Mesendoderm (in vitro differentiated cells): Measurements from ENCODE around the gene FA2H.

Source experiments
- DNase-seq: peaks from one replicate; pipeline ENCODE4 v3.0.0; 2013
- H2AK5ac ChIP-seq: 2 replicates; pipeline ENCODE4 v1.6.1; 2013; ENCODE audit warnings: low read length, inconsistent platforms
- H2BK120ac ChIP-seq: 2 replicates; pipeline ENCODE4 v1.6.1; 2013; ENCODE audit warnings: low read depth, mild to moderate bottlenecking, low read length, moderate library complexity, mixed read lengths
- H2BK15ac ChIP-seq: replicated peaks from 2 replicates; pipeline ENCODE4 v1.6.1; 2013; ENCODE audit warnings: low read depth, mild to moderate bottlenecking, moderate library complexity
- H2BK5ac ChIP-seq: 2 replicates; pipeline ENCODE4 v1.6.1; 2013; ENCODE audit warnings: low read length, inconsistent platforms
- H3K18ac ChIP-seq: 2 replicates; pipeline ENCODE4 v1.6.1; 2013; ENCODE audit warnings: mild to moderate bottlenecking, low read length, mixed read lengths
- H3K23ac ChIP-seq: one replicate; pipeline ENCODE4 v1.6.1; 2013; ENCODE audit warnings: low read length
- H3K27ac ChIP-seq: 2 replicates; pipeline ENCODE4 v1.5.1; 2013; ENCODE audit warnings: low read depth, mild to moderate bottlenecking, inconsistent platforms, low read length, moderate library complexity
- H3K27me3 ChIP-seq: 2 replicates; pipeline ENCODE4 v1.6.1; 2013; ENCODE audit warnings: low read length, control low read depth, mild to moderate bottlenecking, inconsistent platforms; ENCODE audit not compliant: insufficient read depth, poor library complexity
- H3K36me3 ChIP-seq: 2 replicates; pipeline ENCODE4 v1.6.1; 2013; ENCODE audit warnings: low read length, inconsistent platforms; ENCODE audit not compliant: control insufficient read depth, insufficient read depth
- H3K4ac ChIP-seq: one replicate; pipeline ENCODE4 v1.6.1; 2013; ENCODE audit warnings: low read depth, mild to moderate bottlenecking, low read length, moderate library complexity
- H3K4me1 ChIP-seq: 2 replicates; pipeline ENCODE4 v1.6.1; 2013; ENCODE audit warnings: low read depth, low read length, inconsistent platforms; ENCODE audit not compliant: control insufficient read depth
- H3K4me2 ChIP-seq: 2 replicates; pipeline ENCODE4 v1.6.1; 2013; ENCODE audit warnings: low read length
- H3K4me3 ChIP-seq: 2 replicates; pipeline ENCODE4 v1.5.1; 2013; ENCODE audit warnings: mild to moderate bottlenecking, low read length
- H3K56ac ChIP-seq: one replicate; pipeline ENCODE4 v1.6.1; 2013; ENCODE audit warnings: low read length
- H3K79me1 ChIP-seq: 2 replicates; pipeline ENCODE4 v1.6.1; 2013; ENCODE audit warnings: low read length, inconsistent platforms
- H3K79me2 ChIP-seq: 2 replicates; pipeline ENCODE4 v1.6.1; 2013; ENCODE audit warnings: mild to moderate bottlenecking, low read length; ENCODE audit not compliant: control insufficient read depth, insufficient read depth
- H3K9ac ChIP-seq: 2 replicates; pipeline ENCODE4 v1.6.1; 2013; ENCODE audit warnings: low read length, inconsistent platforms
- H4K5ac ChIP-seq: one replicate; pipeline ENCODE4 v1.6.1; 2013; ENCODE audit warnings: low read length
- H4K8ac ChIP-seq: one replicate; pipeline ENCODE4 v1.6.1; 2013; ENCODE audit warnings: low read depth, mild to moderate bottlenecking, control low read depth, low read length, moderate library complexity
- WGBS: extraction: QIAGEN DNeasy Blood & Tissue Kit; methylation state at CpG from one replicate; pipeline ENCODE4 v1.1.7; 2013; ENCODE audit warnings: low lambda C conversion rate, missing lambda C conversion rate; ENCODE audit not compliant: insufficient coverage; ENCODE audit errors: extremely low coverage; 5-methylcytosine and 5-hydroxymethylcytosine counted together

Gene FA2H

DNA sequence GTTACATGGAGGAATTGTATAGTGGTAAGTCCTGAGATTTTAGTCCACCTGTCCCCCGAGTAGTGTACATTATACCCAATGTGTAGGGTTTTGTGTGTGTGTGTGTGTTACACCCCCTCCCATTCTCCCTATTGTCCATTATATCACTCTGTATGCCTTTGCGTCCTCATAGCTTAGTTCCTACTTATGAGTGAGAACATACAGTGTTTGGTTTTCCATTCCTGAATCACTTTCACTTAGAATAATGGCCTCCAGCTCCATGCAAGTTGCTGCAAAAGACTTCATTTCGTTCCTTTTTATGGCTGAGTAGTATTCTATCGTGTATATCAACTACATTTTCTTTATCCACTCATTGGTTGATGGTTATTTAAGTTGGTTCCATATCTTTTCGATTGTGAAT is 635 bp upstream of the FA2H start:
- no CpG with 5 or more reads among the region's 5 CpGs for WGBS
- Histone ChIP-seq H3K23ac (no peak overlapping the region), H3K9ac (no peak overlapping the region), H3K56ac (no peak overlapping the region), H3K27ac (no peak overlapping the region), H3K4me3 (no peak overlapping the region), H3K79me2 (no peaks in the 10 kb centered on the region), H3K27me3 (peaks cover 14% of the 10 kb centered on the region), H4K5ac (no peak overlapping the region), H3K79me1 (no peaks in the 10 kb centered on the region), H2BK15ac (no peak overlapping the region), H3K18ac (no peak overlapping the region), H3K36me3 (no peaks in the 10 kb centered on the region), H3K4me1 (no peaks in the 10 kb centered on the region), H3K4me2 (no peak overlapping the region), H2BK5ac (no peak overlapping the region), H2AK5ac (no peak overlapping the region), H2BK120ac (no peak overlapping the region), H3K4ac (no peak overlapping the region), H4K8ac (no peak overlapping the region)
- DNase-seq: no peak

DNA sequence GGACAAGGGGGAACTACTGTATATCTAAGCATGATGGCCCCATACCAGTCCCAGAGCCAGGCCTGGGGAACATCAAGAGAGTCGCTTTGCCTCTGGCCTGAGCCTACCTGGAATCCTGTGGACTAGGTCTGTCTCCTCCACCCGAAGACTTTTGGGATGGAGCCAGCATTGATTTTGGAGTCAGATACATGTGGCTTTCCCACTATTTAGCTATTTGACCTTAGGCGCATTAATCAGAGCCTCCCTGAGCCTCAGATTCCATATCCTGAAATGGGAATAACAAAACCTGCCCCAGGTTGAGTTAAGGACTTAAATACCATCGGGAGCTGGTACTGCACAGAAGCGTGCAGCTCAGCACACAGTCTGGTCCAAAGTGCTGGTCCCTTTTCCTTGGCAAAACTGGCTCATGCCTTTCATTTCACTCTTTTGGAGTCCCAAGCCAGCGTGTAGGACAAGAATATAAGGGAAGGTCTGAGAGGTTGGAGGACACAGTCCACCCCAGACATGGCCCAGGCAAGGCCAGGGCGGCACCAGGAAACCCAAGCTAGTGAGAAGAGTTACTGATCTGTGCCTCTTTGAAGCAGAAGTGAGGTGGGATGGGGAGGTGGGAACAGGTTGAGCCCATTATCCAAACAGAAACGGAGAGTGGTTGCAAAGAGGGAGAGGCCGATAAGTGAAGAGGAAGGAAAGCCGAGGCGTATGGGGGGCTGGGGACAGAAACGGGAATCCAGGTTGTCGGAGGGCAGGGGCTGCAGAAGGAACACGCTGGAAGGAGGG is 986 bp downstream of the FA2H start:
- Histone ChIP-seq H3K79me1 (no peaks in the 10 kb centered on the region), H3K36me3 (no peaks in the 10 kb centered on the region), H2BK120ac (no peak overlapping the region), H3K23ac (no peak overlapping the region), H3K4me1 (no peaks in the 10 kb centered on the region), H2AK5ac (no peak overlapping the region), H2BK5ac (no peak overlapping the region), H4K8ac (no peak overlapping the region), H3K27ac (no peak overlapping the region), H3K4me3 (no peak overlapping the region), H3K27me3 (peaks cover 14% of the 10 kb centered on the region), H3K56ac (peak overlapping the region; percentile 56), H3K9ac (no peak overlapping the region), H3K4me2 (peak overlapping the region; percentile 57), H3K4ac (no peak overlapping the region), H4K5ac (no peak overlapping the region), H2BK15ac (no peak overlapping the region), H3K18ac (no peak overlapping the region), H3K79me2 (no peaks in the 10 kb centered on the region)
- no peak for DNase-seq
- no CpG with 5 or more reads among the region's 14 CpGs for WGBS

DNA sequence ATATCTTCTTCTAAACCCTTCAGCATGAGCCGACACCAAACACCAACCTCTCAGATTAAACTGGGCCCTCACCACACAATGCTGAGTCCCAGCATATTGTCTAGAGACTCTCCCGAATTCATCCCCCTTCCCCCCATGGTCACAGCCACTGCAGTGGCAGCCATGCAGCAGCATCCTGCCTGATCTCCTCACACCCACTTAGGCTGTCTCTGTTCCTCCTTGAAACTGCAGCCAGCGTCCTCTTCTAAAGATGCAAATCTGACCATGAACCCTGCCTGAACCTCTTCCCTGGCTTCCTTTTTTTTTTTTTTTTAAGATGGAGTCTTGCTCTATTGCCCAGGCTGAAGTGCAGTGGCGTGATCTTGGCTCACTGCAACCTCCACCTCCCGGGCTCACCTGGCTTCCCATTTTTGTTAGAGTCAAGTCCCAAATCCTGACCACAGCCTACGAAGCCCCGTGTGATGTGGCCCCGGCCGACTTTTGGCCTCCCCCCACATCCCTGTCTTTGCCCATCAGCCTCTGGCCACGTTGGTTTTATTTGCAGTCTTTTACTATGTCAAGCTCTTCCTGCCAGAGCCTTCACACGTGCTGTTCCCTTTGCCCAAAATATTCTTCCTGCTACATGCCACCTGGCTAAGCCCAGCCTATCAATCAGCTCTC is 2.8 kb downstream of the FA2H start:
- H2BK5ac ChIP-seq: no peak overlapping the region
- H3K79me1 ChIP-seq: no peaks in the 10 kb centered on the region
- H3K9ac ChIP-seq: no peak overlapping the region
- no peak overlapping the region for H4K8ac ChIP-seq
- no peak overlapping the region for H3K4ac ChIP-seq
- no CpG with 5 or more reads among the region's 11 CpGs for WGBS
- H3K27ac ChIP-seq: no peak overlapping the region
- no peak overlapping the region for H2BK120ac ChIP-seq
- no peak overlapping the region for H3K18ac ChIP-seq
- no peak for DNase-seq
- H3K36me3 ChIP-seq: no peaks in the 10 kb centered on the region
- H3K56ac ChIP-seq: no peak overlapping the region
- H3K27me3 ChIP-seq: peaks cover 14% of the 10 kb centered on the region
- no peak overlapping the region for H4K5ac ChIP-seq
- H3K4me2 ChIP-seq: no peak overlapping the region
- H2AK5ac ChIP-seq: no peak overlapping the region
- H3K23ac ChIP-seq: no peak overlapping the region
- no peaks in the 10 kb centered on the region for H3K79me2 ChIP-seq
- H3K4me1 ChIP-seq: no peaks in the 10 kb centered on the region
- no peak overlapping the region for H3K4me3 ChIP-seq
- H2BK15ac ChIP-seq: no peak overlapping the region

DNA sequence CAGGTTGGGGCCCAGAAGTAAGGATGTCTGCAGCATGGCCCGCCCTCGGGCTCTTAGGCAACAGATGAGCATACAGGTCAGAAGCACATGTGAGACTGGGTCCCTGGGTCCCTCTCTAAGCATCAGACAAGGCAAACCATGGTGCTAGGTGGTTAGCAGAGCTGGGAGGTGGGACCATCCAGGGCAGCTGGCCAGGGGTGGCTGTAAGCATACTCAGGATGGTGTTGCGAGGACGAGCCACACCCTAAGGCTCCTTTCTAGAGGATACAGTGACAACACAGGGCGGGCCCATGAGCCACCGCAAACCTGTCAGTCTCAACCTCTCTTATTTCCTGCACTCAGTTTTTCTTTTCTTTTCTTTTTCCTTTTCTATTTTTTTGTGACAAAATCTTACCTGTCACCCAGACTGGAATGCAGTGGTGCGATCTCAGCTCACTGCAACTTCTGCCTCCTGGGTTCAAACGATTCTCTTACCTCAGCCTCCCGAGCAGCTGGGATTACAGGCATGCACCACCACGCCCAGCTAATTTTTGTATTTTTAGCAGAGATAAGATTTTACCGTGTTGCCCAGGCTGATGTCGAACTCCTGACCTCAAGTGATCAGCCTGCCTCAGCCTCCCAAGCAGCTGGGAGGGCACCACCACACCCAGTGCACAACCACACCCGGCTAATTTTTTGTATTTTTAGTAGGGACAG is 3.6 kb downstream of the FA2H start:
- H4K8ac ChIP-seq: no peak overlapping the region
- no peak overlapping the region for H3K4me2 ChIP-seq
- no peak overlapping the region for H2BK15ac ChIP-seq
- no peak overlapping the region for H2BK5ac ChIP-seq
- H4K5ac ChIP-seq: no peak overlapping the region
- no peaks in the 10 kb centered on the region for H3K79me2 ChIP-seq
- peak overlapping the region; percentile 45 for H3K23ac ChIP-seq
- H3K4me1 ChIP-seq: no peaks in the 10 kb centered on the region
- no peak for DNase-seq
- H3K36me3 ChIP-seq: no peaks in the 10 kb centered on the region
- peaks cover 14% of the 10 kb centered on the region for H3K27me3 ChIP-seq
- H3K4ac ChIP-seq: no peak overlapping the region
- H2AK5ac ChIP-seq: no peak overlapping the region
- no CpG with 5 or more reads among the region's 13 CpGs for WGBS
- no peak overlapping the region for H2BK120ac ChIP-seq
- H3K4me3 ChIP-seq: no peak overlapping the region
- no peak overlapping the region for H3K18ac ChIP-seq
- no peak overlapping the region for H3K27ac ChIP-seq
- no peaks in the 10 kb centered on the region for H3K79me1 ChIP-seq
- H3K56ac ChIP-seq: no peak overlapping the region
- H3K9ac ChIP-seq: no peak overlapping the region

DNA sequence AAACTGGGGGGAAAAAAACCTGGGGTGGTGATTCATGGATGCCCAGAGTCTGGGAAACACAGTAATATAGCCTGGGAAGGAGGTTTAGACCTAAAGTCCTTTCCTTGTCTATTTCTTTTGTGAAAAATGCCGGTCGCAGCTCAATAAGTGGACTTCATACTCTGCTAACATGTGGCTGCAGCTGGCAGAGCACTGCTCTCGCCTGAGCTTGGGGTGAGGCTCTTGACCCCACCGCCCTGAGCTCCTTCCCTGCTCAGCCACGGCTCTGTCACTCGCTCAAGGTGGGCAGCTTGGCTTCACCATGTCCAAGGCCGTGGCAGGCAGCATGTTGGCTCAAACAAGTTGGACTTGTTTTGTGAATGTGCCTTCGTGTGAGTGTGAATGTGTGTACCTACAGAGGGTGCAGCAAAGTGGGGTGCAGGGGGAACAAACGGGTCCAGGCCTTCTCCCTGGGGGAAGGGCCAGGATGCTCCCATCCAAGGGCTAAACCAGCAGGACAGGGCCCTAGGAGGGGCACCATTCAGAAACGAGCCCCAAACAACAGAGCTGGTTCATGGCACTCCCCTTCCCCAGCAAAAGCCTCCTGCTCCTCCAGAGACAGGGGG is 4.9 kb downstream of the FA2H start:
- Histone ChIP-seq H2AK5ac (no peak overlapping the region), H3K18ac (no peak overlapping the region), H3K4ac (no peak overlapping the region), H3K36me3 (no peaks in the 10 kb centered on the region), H2BK15ac (no peak overlapping the region), H2BK120ac (no peak overlapping the region), H3K9ac (no peak overlapping the region), H3K27me3 (peaks cover 12% of the 10 kb centered on the region), H3K56ac (no peak overlapping the region), H3K79me1 (no peaks in the 10 kb centered on the region), H2BK5ac (no peak overlapping the region), H3K4me2 (no peak overlapping the region), H3K23ac (no peak overlapping the region), H4K8ac (no peak overlapping the region), H4K5ac (no peak overlapping the region), H3K79me2 (no peaks in the 10 kb centered on the region), H3K4me1 (no peaks in the 10 kb centered on the region), H3K4me3 (no peak overlapping the region), H3K27ac (no peak overlapping the region)
- no CpG with 5 or more reads among the region's 10 CpGs for WGBS
- DNase-seq: no peak
